Central memory CD4-positive, alpha-beta T cell (primary cell): ENCODE measurements around the gene MMD.
"Not testable (repeated sequence)": the region's sequence is repeated elsewhere in the genome, so short reads cannot be mapped to it uniquely, and the experiment has no call there.

Source experiments
- DNase-seq: peaks from one replicate; pipeline ENCODE4 v3.0.0; 2022

Gene MMD

GRCh38 chr17:55391764-55392467 lies 29.7 kb downstream of the MMD start:
- DNase-seq = no peak

DNA sequence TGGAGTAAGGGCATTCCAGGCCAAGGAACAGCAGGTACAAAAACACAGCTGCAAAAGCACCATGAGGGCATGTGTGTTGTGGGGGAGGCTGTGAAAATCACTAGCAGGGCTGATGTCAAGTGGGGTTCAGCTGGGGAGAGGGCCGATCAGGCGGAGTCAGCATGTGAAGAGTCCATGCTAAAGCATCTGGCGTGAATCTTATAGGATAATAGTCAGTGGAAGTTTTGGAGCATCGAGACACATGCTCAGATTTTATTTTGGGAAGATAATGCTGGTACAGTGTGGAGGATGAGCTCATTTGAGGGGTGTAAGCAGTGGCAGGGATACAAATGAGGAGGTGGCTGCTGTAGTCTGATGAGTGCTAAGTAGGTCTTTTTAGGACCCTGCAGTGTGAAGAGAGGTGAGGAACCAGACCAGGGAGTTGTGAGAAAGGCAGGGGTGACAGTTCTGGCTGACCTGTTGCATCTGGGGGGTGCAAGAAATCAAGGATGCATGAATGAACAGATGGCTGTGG lies 30.3 kb downstream of the MMD start:
- no peak for DNase-seq

GRCh38 chr17:55390364-55390977 lies 31.2 kb downstream of the MMD start:
- DNase-seq = no peak

- DNase-seq = not testable (repeated sequence)
Measured at GRCh38 chr17:55389715-55390114, 31.9 kb downstream of the MMD start.

DNA sequence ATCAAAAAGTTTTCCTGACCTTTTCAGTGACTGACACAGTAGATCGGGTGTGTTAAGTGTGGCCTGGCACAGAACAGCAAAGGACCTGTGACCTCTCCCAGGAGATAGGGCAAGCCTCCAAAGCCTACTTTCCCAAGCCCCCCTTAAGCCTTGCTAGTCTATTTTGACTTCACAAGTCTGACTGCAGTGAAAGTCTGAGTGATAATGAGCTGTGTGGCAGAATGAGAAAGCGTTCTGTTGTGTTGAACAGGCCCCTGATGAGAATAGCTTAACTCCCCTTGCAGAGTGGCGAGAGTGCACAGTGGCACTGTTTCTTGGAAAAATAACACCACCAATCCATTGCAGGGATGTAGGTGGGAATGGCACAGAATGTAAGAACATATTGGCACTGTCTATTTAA lies 32.8 kb downstream of the MMD start:
- DNase-seq = no peak

- no peak for DNase-seq
Measured at GRCh38 chr17:55386796-55387332, 34.8 kb downstream of the MMD start.

- no peak for DNase-seq
Measured at GRCh38 chr17:55384643-55385232, 36.9 kb downstream of the MMD start.

DNA sequence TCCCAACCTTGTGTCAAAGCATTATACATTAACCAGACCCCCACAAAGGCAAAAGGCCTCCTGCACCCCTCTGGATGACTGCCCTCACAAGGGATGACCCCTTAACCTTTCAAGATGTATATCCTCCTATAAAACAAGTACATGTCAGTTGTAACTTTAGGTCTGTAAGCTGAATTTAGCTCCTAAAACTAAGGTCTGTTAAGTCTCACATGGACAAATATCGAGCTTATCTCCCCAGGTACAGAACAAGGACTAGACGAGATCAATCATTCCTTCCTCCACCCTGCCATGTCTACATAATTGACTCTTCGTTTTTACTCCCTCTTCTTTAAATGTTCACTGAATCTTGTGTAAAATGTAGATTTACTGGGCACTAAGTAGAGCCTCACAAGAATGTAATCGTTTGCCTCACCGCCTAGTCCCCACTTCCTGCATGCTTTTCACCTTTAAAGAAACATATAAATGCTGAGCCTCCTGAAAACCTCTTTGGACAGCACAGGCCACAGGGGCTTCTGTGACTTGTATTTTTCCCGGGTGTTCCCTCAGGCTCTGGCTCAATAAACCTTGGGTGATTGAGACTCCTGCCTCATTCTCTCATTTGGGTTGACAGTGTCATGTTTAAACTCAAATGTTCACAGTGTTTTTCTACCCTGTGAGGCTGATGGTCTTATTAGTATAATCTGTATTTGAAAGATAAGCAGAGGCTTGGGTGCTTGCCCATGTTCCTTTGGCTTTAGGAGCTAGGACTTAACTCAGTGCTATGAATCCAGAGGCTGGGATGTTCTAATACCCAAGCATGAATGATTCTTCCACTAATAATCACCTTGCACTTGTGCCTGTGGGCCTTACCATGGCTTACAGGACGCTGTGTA lies 37.6 kb downstream of the MMD start:
- DNase-seq = no peak

DNA sequence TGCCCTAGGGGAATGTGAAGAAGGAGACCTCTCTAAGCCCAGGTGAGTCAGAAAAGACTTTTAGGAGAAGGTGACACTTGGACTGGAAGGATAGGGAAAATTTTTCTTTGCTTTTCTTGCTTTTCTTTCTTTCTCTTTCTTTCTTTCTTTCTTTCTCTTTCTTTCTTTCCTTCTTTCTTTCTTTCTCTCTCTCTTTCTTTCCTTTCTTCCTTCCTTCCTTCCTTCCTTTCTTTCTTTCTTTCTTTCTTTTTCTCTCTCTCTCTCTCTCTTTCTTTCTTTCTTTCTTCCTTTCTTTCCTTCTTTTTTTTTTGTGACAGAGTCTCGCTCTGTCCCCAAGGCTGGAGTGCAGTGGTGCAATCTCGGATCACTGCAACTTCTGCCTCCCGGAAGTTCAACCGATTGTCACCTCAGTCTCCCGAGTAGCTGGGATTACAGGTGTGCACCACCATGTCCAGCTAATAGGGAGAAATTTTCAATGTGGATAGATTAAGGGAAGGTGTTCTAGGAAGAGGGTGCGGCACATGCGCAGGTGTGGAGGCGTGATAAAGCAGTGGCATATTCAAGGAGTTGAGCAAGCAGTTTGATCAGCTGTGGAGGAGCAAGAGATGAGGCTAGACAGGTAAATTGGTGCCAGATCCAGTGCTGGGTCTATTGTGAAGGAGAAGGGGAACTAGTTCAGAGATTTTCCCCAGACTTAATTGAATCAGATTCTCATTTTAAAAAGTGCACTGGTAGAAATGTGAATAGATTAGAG lies 40.4 kb downstream of the MMD start:
- DNase-seq = no peak

GRCh38 chr17:55377671-55378275 lies 43.9 kb downstream of the MMD start:
- no peak for DNase-seq

DNA sequence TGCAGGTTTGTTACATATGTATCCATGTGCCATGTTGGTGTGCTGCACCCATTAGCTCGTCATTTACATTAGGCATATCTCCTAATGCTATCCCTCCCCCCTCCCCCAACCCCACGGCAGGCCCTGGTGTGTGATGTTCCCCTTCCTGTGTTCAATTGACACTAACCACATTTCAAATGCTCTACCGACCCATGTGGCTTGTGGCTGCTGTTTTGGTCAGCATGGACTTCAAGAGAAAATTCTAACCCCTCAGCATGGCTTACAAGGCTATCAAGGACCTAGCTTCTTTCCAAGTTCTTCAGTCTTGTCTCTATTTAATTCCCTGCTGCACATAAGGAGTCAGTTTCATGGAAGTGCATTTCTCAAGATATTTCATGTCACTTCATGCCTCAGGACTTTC lies 52.9 kb downstream of the MMD start:
- no peak for DNase-seq

DNA sequence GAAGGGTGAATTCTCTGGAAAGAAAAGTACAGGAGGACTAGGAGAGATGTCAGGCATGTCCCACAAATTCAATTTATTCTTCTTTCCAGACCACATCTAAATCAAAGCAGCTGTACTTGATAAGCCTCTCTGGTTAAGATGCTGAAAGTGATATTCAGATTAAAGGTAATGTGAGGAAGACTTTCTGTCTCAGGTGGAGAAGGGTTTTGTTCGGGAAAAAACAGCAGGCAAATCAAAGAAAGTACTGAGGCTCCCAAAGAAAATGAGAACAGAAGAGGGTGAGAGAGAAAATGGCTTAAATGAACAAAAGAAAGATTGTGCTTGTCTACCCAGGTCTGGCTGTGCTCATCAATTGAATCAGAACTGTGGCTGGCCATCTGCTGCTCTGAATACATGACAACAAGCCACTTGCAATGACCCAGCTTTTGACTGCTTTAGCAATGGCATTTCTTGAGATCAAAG lies 55.6 kb downstream of the MMD start:
- no peak for DNase-seq

- DNase-seq = no peak
Measured at GRCh38 chr17:55363033-55363432, 58.6 kb downstream of the MMD start.

DNA sequence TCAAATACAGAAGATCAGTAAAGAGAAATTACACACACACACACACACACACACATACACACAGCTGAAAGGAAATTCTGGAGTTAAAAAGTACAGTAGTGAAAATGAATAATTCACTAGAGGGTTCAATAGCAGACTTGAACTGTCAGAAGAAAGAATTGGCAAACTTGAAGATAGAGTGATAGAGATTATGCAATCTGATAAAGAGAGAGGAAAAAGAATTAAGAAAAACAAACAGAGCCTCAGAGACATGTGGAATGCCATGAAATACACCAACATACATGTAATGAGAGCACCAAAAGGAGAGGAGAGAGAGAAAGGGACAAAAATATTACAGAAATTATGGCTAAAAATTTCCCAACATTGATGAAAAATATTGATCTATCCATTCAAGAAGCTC lies 60.7 kb downstream of the MMD start:
- DNase-seq = no peak

GRCh38 chr17:55356434-55357328 lies 65.0 kb downstream of the MMD start:
- DNase-seq = peak; percentile 47

GRCh38 chr17:55354941-55355340 lies 66.7 kb downstream of the MMD start:
- no peak for DNase-seq

GRCh38 chr17:55354010-55354409 lies 67.6 kb downstream of the MMD start:
- DNase-seq = no peak

GRCh38 chr17:55351226-55351625 lies 70.4 kb downstream of the MMD start:
- DNase-seq = no peak

GRCh38 chr17:55350825-55351205 lies 70.8 kb downstream of the MMD start:
- no peak for DNase-seq

DNA sequence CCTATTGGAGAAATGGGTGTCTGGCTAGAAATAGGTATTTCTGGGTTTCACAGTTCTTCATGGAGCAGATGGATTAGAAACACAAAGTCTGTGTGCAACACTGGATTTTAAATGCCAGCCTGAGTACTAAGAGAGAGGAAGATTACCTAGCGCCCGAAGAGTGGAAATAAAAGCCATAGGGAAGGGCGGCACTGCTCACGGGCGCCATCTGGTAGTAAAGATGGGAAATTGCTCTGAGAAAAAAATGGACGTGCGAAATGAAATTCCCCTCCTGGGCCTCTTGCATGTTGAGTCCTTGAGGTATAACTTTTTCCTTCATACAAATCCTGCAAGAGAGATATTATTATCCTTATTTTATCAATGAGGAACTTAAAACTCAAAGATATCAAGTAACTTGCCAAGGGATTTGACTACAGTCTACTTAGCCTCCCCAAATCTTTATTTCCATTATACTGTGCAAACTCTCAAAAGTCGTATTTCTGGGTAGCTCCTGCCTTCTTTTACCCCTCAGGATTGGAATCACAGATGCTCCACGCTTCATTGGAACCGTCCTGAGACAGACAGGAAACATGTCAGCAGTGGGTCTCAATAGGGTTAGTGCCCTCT lies 72.8 kb downstream of the MMD start:
- DNase-seq = peak; percentile 42
